GM19238 (cell line): Measurements from ENCODE around the gene NME1.

ENCODE experiments used
- DNase-seq: peaks from one replicate; pipeline ENCODE4 v3.0.0; 2011; ENCODE audit warnings: low spot score; ENCODE audit not compliant: insufficient read length

NME1 gene

GRCh38 chr17:51189162-51189561 is 35.8 kb downstream of the NME1 start:
- DNase-seq: no peak

GRCh38 chr17:51189628-51190027 is 36.3 kb downstream of the NME1 start:
- DNase-seq: no peak

GRCh38 chr17:51191895-51192294 is 38.5 kb downstream of the NME1 start:
- no peak for DNase-seq

- DNase-seq: no peak
Measured at GRCh38 chr17:51197754-51198153, 44.4 kb downstream of the NME1 start.

- no peak for DNase-seq
Measured at GRCh38 chr17:51200295-51200694, 46.9 kb downstream of the NME1 start.

GRCh38 chr17:51200846-51201245 is 47.5 kb downstream of the NME1 start:
- DNase-seq: no peak

- no peak for DNase-seq
Measured at GRCh38 chr17:51203838-51204237, 50.5 kb downstream of the NME1 start.
